ENCODE results near the gene PPEF1. TPM values are rescaled to one million over a fixed set of nuclear protein-coding genes. Genes with fewer than 3 reads are reported as not detected.
"Not testable (repeated sequence)": the region's sequence is repeated elsewhere in the genome, so short reads cannot be mapped to it uniquely, and the experiment has no call there.

Gene PPEF1
- total and polyA plus RNA-seq, 2 of the 8 experiments (the other 6 are each of a cell fraction or from before 2014, with no cell fraction given) = 0.08 to 0.30 TPM

DNA sequence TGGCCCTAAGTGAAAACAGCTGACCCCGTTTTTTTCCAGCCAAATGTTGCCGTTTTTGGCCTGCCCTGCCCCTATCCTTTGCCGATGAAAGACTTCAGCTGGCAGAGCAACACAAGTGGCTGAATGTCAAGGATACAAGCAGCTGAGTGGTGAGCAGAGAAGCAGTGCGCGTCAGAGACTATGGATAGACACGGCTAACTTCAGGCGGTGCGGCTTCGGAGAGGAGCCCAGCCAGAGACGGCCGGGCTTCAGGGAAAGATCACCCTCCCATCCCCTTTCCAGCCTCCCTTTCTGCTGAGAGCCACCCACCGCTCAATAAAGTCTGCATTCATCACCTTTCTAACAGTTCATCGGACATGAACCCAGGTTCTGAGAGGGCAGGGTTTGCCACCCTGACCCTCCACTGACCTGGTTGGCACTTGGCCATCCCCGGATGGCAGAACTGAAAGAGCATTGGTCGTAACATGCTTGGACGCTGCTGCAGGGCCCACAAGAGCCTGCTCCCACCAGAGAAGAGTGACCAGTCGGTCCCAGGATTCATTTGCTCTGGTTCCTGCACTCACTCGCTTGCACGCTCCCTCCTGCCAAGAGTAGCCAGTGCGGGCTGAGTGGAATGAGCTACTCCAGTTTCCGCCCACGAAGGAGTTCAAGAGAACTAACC is 125.8 kb downstream of the PPEF1 start (continued):
- TF ChIP-seq SP4 (IDR thresholded peaks at IDR 0.05; ENCODE audit: low read length) = no peak
- no peak for TF ChIP-seq FOSL1 (IDR thresholded peaks at IDR 0.05; ENCODE audit: insufficient read depth, low read depth, low read length)
- TF ChIP-seq SRF (IDR thresholded peaks at IDR 0.05; ENCODE audit: low read depth, low read length) = no peak

DNA sequence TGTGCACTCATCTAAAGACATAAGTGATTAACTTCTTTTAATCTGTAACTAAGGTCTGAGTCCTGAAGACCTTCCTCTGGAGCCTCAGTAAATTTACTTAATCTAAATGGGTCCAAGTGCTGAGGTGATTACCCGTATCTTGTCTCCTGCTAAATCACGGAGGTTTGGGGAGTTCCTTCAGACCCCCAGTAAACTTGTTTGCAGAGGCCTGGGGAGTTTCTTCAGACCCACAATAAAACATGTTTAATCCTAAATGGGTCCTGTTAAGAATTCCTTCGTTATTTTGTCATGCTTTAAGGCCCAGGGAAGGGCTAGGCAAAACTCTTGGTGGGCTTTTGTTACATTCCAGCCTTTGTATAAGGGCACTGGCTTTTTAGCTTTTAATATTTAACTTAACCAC is 140.5 kb downstream of the PPEF1 start:
- H3K18ac ChIP-seq (ENCODE audit: extremely low read depth, low read length); H3K23ac ChIP-seq (ENCODE audit: insufficient read length); H3K23me2 ChIP-seq (ENCODE audit: low read depth, low read length); H4K8ac ChIP-seq (ENCODE audit: extremely low read depth, insufficient read depth, low read length); H3K4ac ChIP-seq (replicated peaks; ENCODE audit: insufficient read length, low read depth, low read length); H3K27me3 ChIP-seq (replicated peaks in 1 of 4; ENCODE audit: control insufficient read depth in 3 of 4, extremely low read depth in 1 of 4, insufficient read depth in 3 of 4, low read length in 3 of 4); H3K9ac ChIP-seq (replicated peaks in 1 of 4; ENCODE audit: extremely low read depth in 1 of 4, low read depth in 3 of 4, low read length in 3 of 4); DNase-seq (ENCODE audit: low read depth in 1 of 2, low spot score in 2 of 2); H2BK120ac ChIP-seq (replicated peaks; ENCODE audit: low read depth, low read length); H2BK20ac ChIP-seq (ENCODE audit: low read length); H3K36me3 ChIP-seq (ENCODE audit: control insufficient read depth in 2 of 4, insufficient read depth in 4 of 4, low read length in 3 of 4); H2BK12ac ChIP-seq (ENCODE audit: low read depth, low read length); H2BK15ac ChIP-seq (ENCODE audit: low read length); H4K91ac ChIP-seq (replicated peaks; ENCODE audit: insufficient read length, low read length); H3K56ac ChIP-seq (replicated peaks; ENCODE audit: insufficient read length, low read depth, low read length); H3K27ac ChIP-seq (ENCODE audit: low read depth, low read length); H3K9me3 ChIP-seq (ENCODE audit: insufficient read depth in 2 of 2, low read depth in 1 of 2, low read length in 1 of 2); H3K4me2 ChIP-seq (ENCODE audit: insufficient read depth in 1 of 2, low read depth in 2 of 2, low read length in 2 of 2); H3K14ac ChIP-seq (ENCODE audit: insufficient read length); POLR2A ChIA-PET (ENCODE audit: partially characterized antibody); H2AK5ac ChIP-seq (ENCODE audit: low read depth, low read length); H2BK5ac ChIP-seq (ENCODE audit: low read depth, low read length); FAIRE-seq; CTCF ChIA-PET (ENCODE audit: partially characterized antibody); H3K4me1 ChIP-seq (replicated peaks in 1 of 4; ENCODE audit: control insufficient read depth in 3 of 4, insufficient read depth in 4 of 4, low read length in 3 of 4); H3K79me1 ChIP-seq (ENCODE audit: low read depth, low read length); H3K4me3 ChIP-seq (ENCODE audit: extremely low read depth in 1 of 4, insufficient read depth in 2 of 4, low read depth in 3 of 4, low read length in 4 of 4); H2AFZ ChIP-seq (ENCODE audit: low read length); H4K5ac ChIP-seq (ENCODE audit: insufficient read length, low read depth, low read length); H3K79me2 ChIP-seq (ENCODE audit: control insufficient read depth in 1 of 2, insufficient read depth in 2 of 2, low read length in 2 of 2); H4K20me1 ChIP-seq (replicated peaks in 1 of 2; ENCODE audit: control insufficient read depth in 1 of 2, insufficient read depth in 2 of 2, low read length in 2 of 2): not testable (repeated sequence)
- WGBS, 2 experiments (ENCODE audit: extremely low coverage in 1 of 2, insufficient coverage in 1 of 2, insufficient read length in 1 of 2, insufficient replicate concordance in 2 of 2, low coverage in 1 of 2, low lambda C conversion rate in 2 of 2, missing lambda C conversion rate in 1 of 2) = 86% methylated on average over 3 of the region's 3 CpGs; no CpG with 5 or more reads in 1 of the 2 experiments

Measured in H1 (cell line).